Stimulated activated CD4-positive, alpha-beta T cell treated with anti-CD3 and anti-CD28 coated beads, Interleukin-2, amount 100 ng/mL, for 48 hours (primary cell): ENCODE data around the gene ACOXL.

Experiments used
- DNase-seq, 2 donors: peaks; one replicate each; pipeline ENCODE4 v3.0.0-alpha.2; 2020

ACOXL gene

GRCh38 chr2:110796716-110797301 lies 64.4 kb downstream of the ACOXL start:
- no peak for DNase-seq

GRCh38 chr2:110799376-110799775 lies 67.0 kb downstream of the ACOXL start:
- DNase-seq = no peak

- no peak for DNase-seq
Observed at GRCh38 chr2:110800611-110801402, 68.4 kb downstream of the ACOXL start.

GRCh38 chr2:110802208-110802932 lies 70.0 kb downstream of the ACOXL start:
- no peak for DNase-seq

- DNase-seq = no peak
Observed at GRCh38 chr2:110804433-110804832, 72.1 kb downstream of the ACOXL start.

GRCh38 chr2:110804915-110805314 lies 72.5 kb downstream of the ACOXL start:
- peak; percentile 47 to 51 for DNase-seq

- no peak for DNase-seq
Observed at GRCh38 chr2:110805894-110806452, 73.6 kb downstream of the ACOXL start.

- no peak for DNase-seq
Observed at GRCh38 chr2:110807522-110807921, 75.1 kb downstream of the ACOXL start.

GRCh38 chr2:110810404-110810803 lies 78.0 kb downstream of the ACOXL start:
- no peak for DNase-seq

GRCh38 chr2:110812726-110813645 lies 80.6 kb downstream of the ACOXL start:
- no peak for DNase-seq

- DNase-seq = no peak
Observed at GRCh38 chr2:110813896-110814295, 81.5 kb downstream of the ACOXL start.

- DNase-seq = no peak
Observed at GRCh38 chr2:110815938-110816337, 83.6 kb downstream of the ACOXL start.

- no peak for DNase-seq
Observed at GRCh38 chr2:110816404-110817365, 84.3 kb downstream of the ACOXL start.

- DNase-seq = no peak
Observed at GRCh38 chr2:110818767-110819481, 86.6 kb downstream of the ACOXL start.

- DNase-seq = no peak
Observed at GRCh38 chr2:110819711-110820110, 87.3 kb downstream of the ACOXL start.

- no peak for DNase-seq
Observed at GRCh38 chr2:110820128-110820527, 87.8 kb downstream of the ACOXL start.

GRCh38 chr2:110823165-110823564 lies 90.8 kb downstream of the ACOXL start:
- DNase-seq = no peak

GRCh38 chr2:110827511-110827910 lies 95.1 kb downstream of the ACOXL start:
- no peak for DNase-seq

- DNase-seq = no peak
Observed at GRCh38 chr2:110828330-110828729, 96.0 kb downstream of the ACOXL start.

- DNase-seq = no peak
Observed at GRCh38 chr2:110829413-110830146, 97.2 kb downstream of the ACOXL start.
